Mucosa of gallbladder (tissue), 1 donor: ENCODE results near the gene ALDH3B2. TPM values are rescaled to one million over a fixed set of nuclear protein-coding genes. Genes with fewer than 3 reads are reported as not detected.

Source experiments
- DNase-seq: peaks from one replicate; pipeline ENCODE4 v3.0.0-alpha.2; 2020; ENCODE audit warnings: low spot score
- total RNA-seq: library from RNA; stranded (reverse); gene quantifications from one replicate; pipeline ENCODE4 v1.2.1, GENCODE V29; 2021
- donor health status: DM: no; HTN: no; CAD: no.

The ALDH3B2 gene
- total RNA-seq, 1 donor from 2014 or later: 0.63 TPM

- peak; percentile 60 for DNase-seq
Observed at GRCh38 chr11:67613960-67614715, 60.3 kb downstream of the ALDH3B2 start.

GRCh38 chr11:67613313-67613959 lies 61.0 kb downstream of the ALDH3B2 start:
- DNase-seq: no peak

DNA sequence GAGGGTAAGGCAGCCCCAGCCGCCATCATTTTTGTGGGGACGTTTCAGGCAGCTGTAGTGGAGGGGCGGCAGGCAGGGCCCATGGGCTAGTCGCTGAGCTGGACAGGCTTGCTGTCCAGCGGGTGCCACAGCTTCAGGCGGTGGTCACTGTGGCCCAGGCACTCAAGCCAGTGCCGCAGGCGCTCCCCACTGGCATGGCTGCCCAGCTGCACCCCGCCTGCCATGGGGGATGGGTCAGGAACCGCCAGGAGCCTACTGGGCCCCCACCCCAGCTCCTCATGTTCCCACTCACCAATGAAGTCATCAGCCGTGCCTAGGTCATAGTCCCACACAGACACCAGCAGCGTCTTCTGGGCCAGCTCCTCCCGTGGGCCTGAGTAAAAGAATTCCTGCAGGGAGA lies 61.7 kb downstream of the ALDH3B2 start:
- no peak for DNase-seq

Other genes starting within 250 kb of the ALDH3B2 start
- 39.7 TPM for gene RPS6KB2, start 246.1 kb downstream of the ALDH3B2 start, total RNA-seq
- gene PTPRCAP, start 236.9 kb downstream of the ALDH3B2 start, total RNA-seq: 14.7 TPM
- 181 TPM for gene CORO1B, start 231.1 kb downstream of the ALDH3B2 start, total RNA-seq
- not detected for gene GPR152, start 221.9 kb downstream of the ALDH3B2 start, total RNA-seq
- 3.8 TPM for gene CABP4, start 219.3 kb downstream of the ALDH3B2 start, total RNA-seq
- gene TMEM134, start 205.4 kb downstream of the ALDH3B2 start, total RNA-seq: 75.1 TPM
- 94.2 TPM for gene AIP, start 191.6 kb downstream of the ALDH3B2 start, total RNA-seq
- gene PITPNM1, start 169.3 kb downstream of the ALDH3B2 start, total RNA-seq: 51.0 TPM
- 95.5 TPM for gene CDK2AP2, start 166.5 kb downstream of the ALDH3B2 start, total RNA-seq
- gene CABP2, start 151.2 kb downstream of the ALDH3B2 start, total RNA-seq: not detected
- 1,142 TPM for gene GSTP1, start 90.8 kb downstream of the ALDH3B2 start, total RNA-seq
- 202 TPM for gene NDUFV1, start 67.7 kb downstream of the ALDH3B2 start, total RNA-seq
- gene NUDT8, start 44.7 kb downstream of the ALDH3B2 start, total RNA-seq: 17.8 TPM
- gene TBX10, start 34.9 kb downstream of the ALDH3B2 start, total RNA-seq: 0.14 TPM
- 16.0 TPM for gene ACY3, start 23.9 kb downstream of the ALDH3B2 start, total RNA-seq